ENCODE data around the gene CDC26. TPM values are rescaled to one million over a fixed set of nuclear protein-coding genes. Genes with fewer than 3 reads are reported as not detected.

CDC26 gene
- polyA plus RNA-seq, 1 donor from 2014 or later: 88.0 TPM

- Histone ChIP-seq H4K20me1 (ENCODE audit: insufficient read depth) (no peaks in the 10 kb centered on the region), H3K27me3 (ENCODE audit: insufficient read depth, low read depth, low read length) (no peaks in the 10 kb centered on the region), H3K9me2 (ENCODE audit: insufficient read depth, low read length) (no peaks in the 10 kb centered on the region), H2AFZ (ENCODE audit: low read depth, low read length) (no peak overlapping the region), H3K4me3 (ENCODE audit: low read length) (no peak overlapping the region), H3K79me2 (replicated peaks; ENCODE audit: insufficient read depth, low read length) (no peaks in the 10 kb centered on the region), H3K9me3 (ENCODE audit: low read length) (no peaks in the 10 kb centered on the region), H3F3A (ENCODE audit: insufficient read depth, low read length, poor library complexity, severe bottlenecking) (no peaks in the 10 kb centered on the region), H3K4me2 (ENCODE audit: low read length) (no peak overlapping the region), H3K9ac (ENCODE audit: low read length) (no peak overlapping the region), H3K36me3 (ENCODE audit: insufficient read depth, low read length) (no peaks in the 10 kb centered on the region), H3K27ac (ENCODE audit: low read length) (no peak overlapping the region)
- TF ChIP-seq SMC3 (conservative IDR thresholded peaks at IDR 0.05; ENCODE audit: poor library complexity) (no peak), RAD21 (conservative IDR thresholded peaks at IDR 0.05) (no peak), EZH2 (IDR thresholded peaks at IDR 0.05; ENCODE audit: borderline replicate concordance, insufficient read depth, low read length, poor library complexity, severe bottlenecking) (no peak)
Observed at GRCh38 chr9:113320051-113320450, 44.7 kb upstream of the CDC26 start.

GRCh38 chr9:113319054-113319453, 43.7 kb upstream of the CDC26 start:
- no peak overlapping the region for H3K27ac ChIP-seq (ENCODE audit: low read length)
- no peaks in the 10 kb centered on the region for H3K27me3 ChIP-seq (ENCODE audit: insufficient read depth, low read depth, low read length)
- no peaks in the 10 kb centered on the region for H3F3A ChIP-seq (ENCODE audit: insufficient read depth, low read length, poor library complexity, severe bottlenecking)
- H3K4me2 ChIP-seq (ENCODE audit: low read length): no peak overlapping the region
- no peaks in the 10 kb centered on the region for H4K20me1 ChIP-seq (ENCODE audit: insufficient read depth)
- H3K36me3 ChIP-seq (ENCODE audit: insufficient read depth, low read length): no peaks in the 10 kb centered on the region
- no peak overlapping the region for H2AFZ ChIP-seq (ENCODE audit: low read depth, low read length)
- no peak overlapping the region for H3K4me3 ChIP-seq (ENCODE audit: low read length)
- no peak overlapping the region for H3K9ac ChIP-seq (ENCODE audit: low read length)
- H3K9me2 ChIP-seq (ENCODE audit: insufficient read depth, low read length): no peaks in the 10 kb centered on the region
- H3K9me3 ChIP-seq (ENCODE audit: low read length): no peaks in the 10 kb centered on the region
- TF ChIP-seq RAD21 (conservative IDR thresholded peaks at IDR 0.05) (no peak), EZH2 (IDR thresholded peaks at IDR 0.05; ENCODE audit: borderline replicate concordance, insufficient read depth, low read length, poor library complexity, severe bottlenecking) (no peak), SMC3 (conservative IDR thresholded peaks at IDR 0.05; ENCODE audit: poor library complexity) (no peak), TAF1 (IDR thresholded peaks at IDR 0.05; ENCODE audit: low read depth) (no peak)
- H3K79me2 ChIP-seq (replicated peaks; ENCODE audit: insufficient read depth, low read length): no peaks in the 10 kb centered on the region

- H4K20me1 ChIP-seq (ENCODE audit: insufficient read depth): no peaks in the 10 kb centered on the region
- H3K4me2 ChIP-seq (ENCODE audit: low read length): no peak overlapping the region
- H3K79me2 ChIP-seq (replicated peaks; ENCODE audit: insufficient read depth, low read length): no peaks in the 10 kb centered on the region
- no peaks in the 10 kb centered on the region for H3F3A ChIP-seq (ENCODE audit: insufficient read depth, low read length, poor library complexity, severe bottlenecking)
- no peaks in the 10 kb centered on the region for H3K9me2 ChIP-seq (ENCODE audit: insufficient read depth, low read length)
- H3K36me3 ChIP-seq (ENCODE audit: insufficient read depth, low read length): no peaks in the 10 kb centered on the region
- H3K4me3 ChIP-seq (ENCODE audit: low read length): no peak overlapping the region
- H3K9ac ChIP-seq (ENCODE audit: low read length): no peak overlapping the region
- H3K9me3 ChIP-seq (ENCODE audit: low read length): no peaks in the 10 kb centered on the region
- no peak overlapping the region for H3K27ac ChIP-seq (ENCODE audit: low read length)
- H3K27me3 ChIP-seq (ENCODE audit: insufficient read depth, low read depth, low read length): no peaks in the 10 kb centered on the region
- no peak overlapping the region for H2AFZ ChIP-seq (ENCODE audit: low read depth, low read length)
- TF ChIP-seq, protein P1, sequence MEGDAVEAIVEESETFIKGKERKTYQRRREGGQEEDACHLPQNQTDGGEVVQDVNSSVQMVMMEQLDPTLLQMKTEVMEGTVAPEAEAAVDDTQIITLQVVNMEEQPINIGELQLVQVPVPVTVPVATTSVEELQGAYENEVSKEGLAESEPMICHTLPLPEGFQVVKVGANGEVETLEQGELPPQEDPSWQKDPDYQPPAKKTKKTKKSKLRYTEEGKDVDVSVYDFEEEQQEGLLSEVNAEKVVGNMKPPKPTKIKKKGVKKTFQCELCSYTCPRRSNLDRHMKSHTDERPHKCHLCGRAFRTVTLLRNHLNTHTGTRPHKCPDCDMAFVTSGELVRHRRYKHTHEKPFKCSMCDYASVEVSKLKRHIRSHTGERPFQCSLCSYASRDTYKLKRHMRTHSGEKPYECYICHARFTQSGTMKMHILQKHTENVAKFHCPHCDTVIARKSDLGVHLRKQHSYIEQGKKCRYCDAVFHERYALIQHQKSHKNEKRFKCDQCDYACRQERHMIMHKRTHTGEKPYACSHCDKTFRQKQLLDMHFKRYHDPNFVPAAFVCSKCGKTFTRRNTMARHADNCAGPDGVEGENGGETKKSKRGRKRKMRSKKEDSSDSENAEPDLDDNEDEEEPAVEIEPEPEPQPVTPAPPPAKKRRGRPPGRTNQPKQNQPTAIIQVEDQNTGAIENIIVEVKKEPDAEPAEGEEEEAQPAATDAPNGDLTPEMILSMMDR (IDR thresholded peaks at IDR 0.05; ENCODE audit: poor library complexity, severe bottlenecking): no peak
- TF ChIP-seq EZH2 (IDR thresholded peaks at IDR 0.05; ENCODE audit: borderline replicate concordance, insufficient read depth, low read length, poor library complexity, severe bottlenecking): no peak
- no peak for TF ChIP-seq RAD21 (conservative IDR thresholded peaks at IDR 0.05)
- no peak for TF ChIP-seq EP300 (conservative IDR thresholded peaks at IDR 0.05; ENCODE audit: poor library complexity, severe bottlenecking)
- TF ChIP-seq REST (IDR thresholded peaks at IDR 0.05; ENCODE audit: borderline replicate concordance): no peak
- no peak for TF ChIP-seq SMC3 (conservative IDR thresholded peaks at IDR 0.05; ENCODE audit: poor library complexity)
- TF ChIP-seq MXI1 (conservative IDR thresholded peaks at IDR 0.05; ENCODE audit: poor library complexity, severe bottlenecking): no peak
- TF ChIP-seq POLR2AphosphoS5 (IDR thresholded peaks at IDR 0.05): no peak
- TF ChIP-seq TAF1 (IDR thresholded peaks at IDR 0.05; ENCODE audit: low read depth): no peak
Observed at GRCh38 chr9:113317777-113318176, 42.4 kb upstream of the CDC26 start.

Measured in neural cell (in vitro differentiated cells).